K562 (cell line): ENCODE results near the gene PITPNM1. TPM values are rescaled to one million over a fixed set of nuclear protein-coding genes. Genes with fewer than 3 reads are reported as not detected.

Experiments
- CBFA2T3 ChIP-seq: fragments of 450-650 bp; IDR thresholded peaks from 2 replicates; pipeline ENCODE4 v1.6.1; 2017
- CHD2 ChIP-seq: IDR thresholded peaks from 2 replicates; pipeline ENCODE4 v1.6.1; 2011; ENCODE audit warnings: low read depth, low read length
- CREB1 ChIP-seq, 2 experiments: sonication (generic) in 1 of 2; formaldehyde crosslinking in 1 of 2; IDR thresholded peaks; 2 replicates each; pipeline versions ENCODE4 v1.6.1 to v1.8.0; 2012 to 2022; ENCODE audit warnings: inconsistent platforms in 1 of 2, mild to moderate bottlenecking in 1 of 2, missing genetic modification reagents in 1 of 2, moderate library complexity in 1 of 2
- CSDE1 ChIP-seq, 2 experiments: fragments of 450-650 bp; IDR thresholded peaks; 2 replicates each; pipeline ENCODE4 v1.6.1; 2016; ENCODE audit warnings: mild to moderate bottlenecking in 1 of 2
- ELF4 ChIP-seq: fragments of 450-650 bp; formaldehyde crosslinking; IDR thresholded peaks from 2 replicates; pipeline ENCODE4 v1.4.0; 2022; ENCODE audit warnings: missing genetic modification characterization
- ERF ChIP-seq: fragments of 450-650 bp; formaldehyde crosslinking; IDR thresholded peaks from 2 replicates; pipeline ENCODE4 v1.4.0; 2020; ENCODE audit warnings: mild to moderate bottlenecking, mixed read lengths
- GATA2 ChIP-seq: sonication (generic); formaldehyde crosslinking; IDR thresholded peaks from 2 replicates; pipeline ENCODE4 v1.4.0; 2020; ENCODE audit warnings: mild to moderate bottlenecking, missing genetic modification reagents
- JUNB ChIP-seq: fragments of 450-650 bp; formaldehyde crosslinking; conservative IDR thresholded peaks from 2 replicates; pipeline ENCODE4 v1.4.0; 2020; ENCODE audit warnings: mild to moderate bottlenecking
- MECOM ChIP-seq: fragments of 250-450 bp; sonication (Bioruptor Pico); IDR thresholded peaks from 2 replicates; pipeline ENCODE4 v1.8.0; 2022; ENCODE audit warnings: inconsistent platforms
- NFRKB ChIP-seq: fragments of 450-650 bp; IDR thresholded peaks from 2 replicates; pipeline ENCODE4 v1.6.1; 2016; ENCODE audit warnings: low read depth
- PML ChIP-seq: IDR thresholded peaks from 2 replicates; pipeline ENCODE4 v1.6.1; 2012; ENCODE audit warnings: low read length, inconsistent platforms
- SAP30 ChIP-seq: fragments of 200-600 bp; sonication (generic); IDR thresholded peaks from 2 replicates; pipeline ENCODE4 v1.6.1; 2012; ENCODE audit warnings: borderline replicate concordance, low read depth, mild to moderate bottlenecking, moderate library complexity, low read length, control low read depth, inconsistent platforms; ENCODE audit not compliant: insufficient read depth, poor library complexity, severe bottlenecking
- SRSF1 ChIP-seq: fragments of 200-400 bp; formaldehyde crosslinking; IDR thresholded peaks from 2 replicates; pipeline ENCODE4 v1.6.1; 2017; ENCODE audit warnings: mild to moderate bottlenecking, low read depth, low read length, moderate library complexity
- ZNF143 ChIP-seq: sonication (generic); formaldehyde crosslinking; IDR thresholded peaks from 2 replicates; pipeline ENCODE4 v1.9.0; 2022; ENCODE audit warnings: mild to moderate bottlenecking, missing genetic modification reagents
- ZNF644 ChIP-seq: fragments of 200-800 bp; sonication (Bioruptor generic); IDR thresholded peaks from 2 replicates; pipeline ENCODE4 v1.6.1; 2016; ENCODE audit warnings: low read depth, missing genetic modification characterization, missing compliant biosample characterization
- ZNF76 ChIP-seq: fragments of 250-450 bp; sonication (Bioruptor Pico); IDR thresholded peaks from 2 replicates; pipeline ENCODE4 v1.4.0; 2020; ENCODE audit warnings: mild to moderate bottlenecking, moderate library complexity, borderline replicate concordance
- polyA plus RNA-seq, 8 experiments: library from polyadenylated mRNA; depleted of rRNA in 4 of 8; stranded (reverse) in 5 of 8; unstranded in 3 of 8; fragments of >200 nt; fragmentation: Nextera tagmentation in 2 of 8; fragmentation: Illumina TruSeq in 1 of 8; extraction: Ambion mirVana in 2 of 8; extraction: Trizol in 1 of 8; gene quantifications; 2 replicates each; pipeline versions ENCODE4 v1.2.1 to v1.2.3, GENCODE V29; 2011 to 2014; ENCODE audit warnings: inconsistent platforms in 1 of 8, missing spikeins in 1 of 8
- total RNA-seq, 7 experiments: library from RNA; depleted of rRNA in 6 of 7; stranded (reverse); fragments of >200 nt in 6 of 7; fragmentation: Illumina TruSeq in 2 of 7; extraction: Trizol in 2 of 7; gene quantifications; 2 replicates each; pipeline versions ENCODE4 v1.2.1 to v1.2.3, GENCODE V29; 2011 to 2021; ENCODE audit warnings: low replicate concordance in 1 of 7
- TF ChIP-seq, protein P1 (sequence below), 2 experiments: fragments of 450-650 bp in 1 of 2; sonication (generic) in 1 of 2; formaldehyde crosslinking in 1 of 2; IDR thresholded peaks; 2 replicates each; pipeline versions ENCODE4 v1.7.1 to v1.9.0; 2016 to 2022; ENCODE audit warnings: inconsistent platforms in 1 of 2, mild to moderate bottlenecking in 1 of 2, missing genetic modification reagents in 1 of 2
- TF ChIP-seq, protein P2 (sequence below), 2 experiments: fragments of 450-650 bp in 1 of 2; sonication (generic) in 1 of 2; formaldehyde crosslinking; conservative IDR thresholded peaks; 2 replicates each; pipeline versions ENCODE4 v1.4.0 to v1.8.1; 2020 to 2022; ENCODE audit warnings: mild to moderate bottlenecking in 1 of 2, missing genetic modification reagents in 1 of 2

Gene PITPNM1
- total and polyA plus RNA-seq, 9 of the 15 experiments (the other 6 are each of a cell fraction or from before 2014, with no cell fraction given), result 0.11 to 53.7 (median 16.0) TPM

DNA sequence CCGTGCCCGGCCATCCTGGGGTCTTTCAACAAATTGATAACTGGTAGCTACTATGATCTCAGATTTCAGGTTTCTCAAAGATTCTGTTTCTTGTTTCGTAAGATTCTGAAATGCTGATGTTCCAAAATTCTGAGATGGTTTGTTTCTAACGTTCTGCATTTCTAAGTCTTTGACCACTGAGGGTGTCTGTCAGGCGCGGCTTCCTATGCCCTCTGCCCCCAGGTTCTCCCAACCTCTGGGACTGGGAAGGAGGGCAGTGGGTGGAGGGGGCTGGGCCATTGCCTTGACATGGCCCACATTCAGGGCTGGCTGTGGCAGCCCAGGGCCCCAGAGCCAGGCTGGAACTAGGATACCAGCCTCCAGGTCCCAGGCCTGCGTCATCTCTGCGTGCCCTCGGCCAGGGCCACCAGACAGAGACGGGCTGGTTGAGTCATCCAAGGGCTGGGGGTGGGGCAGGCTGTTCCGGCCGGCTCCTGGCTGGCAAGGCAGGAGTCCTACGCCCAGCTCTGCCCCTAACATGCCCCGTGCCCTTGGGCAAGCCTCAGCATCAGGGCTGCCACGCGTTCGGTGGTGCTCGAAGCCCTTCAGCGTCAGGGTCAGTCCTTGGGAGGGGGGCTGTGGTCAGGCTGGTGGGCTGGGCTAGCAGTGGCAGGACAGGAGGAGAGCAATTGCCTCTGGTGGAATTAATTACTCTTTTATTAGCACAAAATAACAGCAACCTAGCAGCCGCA is 41.3 kb downstream of the PITPNM1 start (continued):
- TF ChIP-seq ELF4 (peak; percentile 72; the same call in 1 of the 2 replicates), PML (peak; percentile 21; the same call in 1 of the 2 replicates), NFRKB (peak; percentile 76; the same call in 1 of the 2 replicates), JUNB (peak; percentile 74), CBFA2T3 (no peak), ZNF76 (CRISPR knock-in tag) (peak; percentile 59; the same call in 1 of the 2 replicates), ZNF644 (tag) (peak; percentile 54; the same call in 1 of the 2 replicates), GATA2 (CRISPR knock-in tag) (no peak), CSDE1 (IDR thresholded peaks at IDR 0.05) (peak in 1 of 2 experiments; percentile 51; a peak in 1 of 4 replicates), SRSF1 (no peak), SAP30 (peak; percentile 19), ERF (CRISPR knock-in tag) (0 out of 2 replicates have a peak, but pooled peaks have one; percentile 52), ZNF143 (CRISPR knock-in tag) (0 out of 2 replicates have a peak, but pooled peaks have one; percentile 35), CHD2 (no peak), CREB1 (IDR thresholded peaks at IDR 0.05) (peak; percentile 96), CREB1 (CRISPR knock-in tag; IDR thresholded peaks at IDR 0.05) (peak; percentile 95), MECOM (0 out of 2 replicates have a peak, but pooled peaks have one; percentile 68)
- TF ChIP-seq, protein P1, sequence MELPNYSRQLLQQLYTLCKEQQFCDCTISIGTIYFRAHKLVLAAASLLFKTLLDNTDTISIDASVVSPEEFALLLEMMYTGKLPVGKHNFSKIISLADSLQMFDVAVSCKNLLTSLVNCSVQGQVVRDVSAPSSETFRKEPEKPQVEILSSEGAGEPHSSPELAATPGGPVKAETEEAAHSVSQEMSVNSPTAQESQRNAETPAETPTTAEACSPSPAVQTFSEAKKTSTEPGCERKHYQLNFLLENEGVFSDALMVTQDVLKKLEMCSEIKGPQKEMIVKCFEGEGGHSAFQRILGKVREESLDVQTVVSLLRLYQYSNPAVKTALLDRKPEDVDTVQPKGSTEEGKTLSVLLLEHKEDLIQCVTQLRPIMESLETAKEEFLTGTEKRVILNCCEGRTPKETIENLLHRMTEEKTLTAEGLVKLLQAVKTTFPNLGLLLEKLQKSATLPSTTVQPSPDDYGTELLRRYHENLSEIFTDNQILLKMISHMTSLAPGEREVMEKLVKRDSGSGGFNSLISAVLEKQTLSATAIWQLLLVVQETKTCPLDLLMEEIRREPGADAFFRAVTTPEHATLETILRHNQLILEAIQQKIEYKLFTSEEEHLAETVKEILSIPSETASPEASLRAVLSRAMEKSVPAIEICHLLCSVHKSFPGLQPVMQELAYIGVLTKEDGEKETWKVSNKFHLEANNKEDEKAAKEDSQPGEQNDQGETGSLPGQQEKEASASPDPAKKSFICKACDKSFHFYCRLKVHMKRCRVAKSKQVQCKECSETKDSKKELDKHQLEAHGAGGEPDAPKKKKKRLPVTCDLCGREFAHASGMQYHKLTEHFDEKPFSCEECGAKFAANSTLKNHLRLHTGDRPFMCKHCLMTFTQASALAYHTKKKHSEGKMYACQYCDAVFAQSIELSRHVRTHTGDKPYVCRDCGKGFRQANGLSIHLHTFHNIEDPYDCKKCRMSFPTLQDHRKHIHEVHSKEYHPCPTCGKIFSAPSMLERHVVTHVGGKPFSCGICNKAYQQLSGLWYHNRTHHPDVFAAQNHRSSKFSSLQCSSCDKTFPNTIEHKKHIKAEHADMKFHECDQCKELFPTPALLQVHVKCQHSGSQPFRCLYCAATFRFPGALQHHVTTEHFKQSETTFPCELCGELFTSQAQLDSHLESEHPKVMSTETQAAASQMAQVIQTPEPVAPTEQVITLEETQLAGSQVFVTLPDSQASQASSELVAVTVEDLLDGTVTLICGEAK (IDR thresholded peaks at IDR 0.05), result peak; percentile 30; the same call in 1 of the 2 replicates
- TF ChIP-seq, protein P1 (CRISPR knock-in tag; IDR thresholded peaks at IDR 0.05), result no peak
- TF ChIP-seq, protein P2, sequence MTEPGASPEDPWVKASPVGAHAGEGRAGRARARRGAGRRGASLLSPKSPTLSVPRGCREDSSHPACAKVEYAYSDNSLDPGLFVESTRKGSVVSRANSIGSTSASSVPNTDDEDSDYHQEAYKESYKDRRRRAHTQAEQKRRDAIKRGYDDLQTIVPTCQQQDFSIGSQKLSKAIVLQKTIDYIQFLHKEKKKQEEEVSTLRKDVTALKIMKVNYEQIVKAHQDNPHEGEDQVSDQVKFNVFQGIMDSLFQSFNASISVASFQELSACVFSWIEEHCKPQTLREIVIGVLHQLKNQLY (CRISPR knock-in tag; conservative IDR thresholded peaks at IDR 0.05), result 0 out of 4 replicates have a peak, but pooled peaks of 1 of the 2 experiments have one; percentile 9
